GM18858 (cell line): Measurements from ENCODE around the gene APOO.
A peak's percentile ranks its signal among the peaks of the same experiment; 100 is the strongest.

Experiments used
- ATAC-seq: cut with Tn5 transposase; IDR thresholded peaks from one replicate; pipeline ENCODE4 v1.9.1; 2021; ENCODE audit not compliant: unreplicated experiment

APOO gene

DNA sequence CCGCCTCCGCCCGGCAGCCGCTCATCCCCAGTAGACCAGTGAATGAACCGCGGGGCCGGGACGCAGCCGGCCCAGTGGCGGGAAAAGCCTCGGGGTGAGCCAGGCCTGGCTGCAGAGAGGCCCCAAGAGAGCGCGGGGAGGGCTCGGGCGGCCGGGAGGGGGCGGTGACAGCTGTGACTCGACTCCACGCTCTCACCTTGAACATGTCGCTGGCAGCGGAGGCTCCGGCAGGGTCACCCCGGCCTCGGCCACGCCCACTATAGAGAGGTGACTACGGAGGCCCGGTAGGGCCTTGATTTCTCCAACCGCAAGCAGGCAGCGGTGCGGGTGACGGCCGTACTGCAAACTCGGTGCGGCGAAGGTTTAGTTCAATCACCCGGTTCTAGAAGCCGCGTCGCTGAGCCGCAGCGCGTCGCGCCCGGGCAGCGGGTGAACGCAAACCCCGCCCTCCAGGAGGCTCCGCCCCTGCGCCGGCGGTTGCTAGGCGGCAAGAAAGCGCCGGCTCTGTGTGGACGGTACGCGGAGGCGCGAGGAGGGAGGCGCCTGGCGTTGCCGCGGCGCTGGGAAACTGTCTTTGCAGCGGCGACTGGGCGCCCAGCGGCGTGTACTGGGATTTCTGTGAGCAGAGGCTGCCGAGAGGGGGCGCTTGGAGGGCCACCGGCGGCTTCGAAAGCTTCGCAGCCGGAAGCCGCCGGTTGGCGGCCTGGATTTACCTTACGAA is at the start of gene APOO, which contains the start of gene CXorf58:
Gene APOO (minus strand): TSS at position 441 of the 721 bp plus-strand sequence. CDS start 236 bp downstream, at position 205.
Gene CXorf58 (plus strand): TSS at position 509 of the 721 bp plus-strand sequence. CDS start 2,297 bp downstream, outside the sequence.
- peak; percentile 89 for ATAC-seq

DNA sequence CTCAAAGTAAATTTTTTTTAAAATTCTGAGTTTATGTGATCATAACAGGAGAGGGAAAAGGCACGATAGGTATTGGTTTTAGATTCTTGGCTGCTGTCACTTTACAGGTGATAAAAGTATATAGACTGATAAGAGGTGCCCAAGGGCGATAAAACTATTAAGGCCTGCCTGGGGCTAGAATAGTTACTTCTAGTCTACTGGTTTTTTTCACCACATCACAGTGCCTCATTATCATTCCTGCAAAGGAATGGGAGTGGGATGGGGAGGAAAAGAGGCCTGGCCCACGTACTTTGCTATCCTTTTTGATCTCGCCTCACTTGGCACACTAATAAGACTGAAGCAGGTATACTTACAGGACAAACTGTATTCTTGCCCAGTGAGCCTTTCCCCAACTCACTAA is 46.7 kb upstream of the APOO start:
- ATAC-seq, result no peak

DNA sequence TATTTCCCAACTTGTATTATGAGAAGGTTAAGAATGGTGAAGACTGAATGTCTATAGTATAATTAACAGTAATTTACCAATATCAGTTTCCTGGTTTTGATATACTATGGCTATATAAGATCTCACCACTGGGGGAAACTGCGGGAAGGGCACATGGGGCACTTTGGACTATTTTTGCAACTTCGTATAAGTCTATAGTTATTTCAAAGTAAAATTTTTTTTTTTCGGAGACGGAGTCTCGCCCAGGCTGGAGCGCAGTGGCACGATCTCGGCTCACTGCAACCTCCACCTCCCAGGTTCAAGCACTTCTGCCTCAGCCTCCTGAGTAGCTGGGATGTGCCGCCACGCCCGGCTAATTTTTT is 46.2 kb upstream of the APOO start:
- no peak for ATAC-seq

DNA sequence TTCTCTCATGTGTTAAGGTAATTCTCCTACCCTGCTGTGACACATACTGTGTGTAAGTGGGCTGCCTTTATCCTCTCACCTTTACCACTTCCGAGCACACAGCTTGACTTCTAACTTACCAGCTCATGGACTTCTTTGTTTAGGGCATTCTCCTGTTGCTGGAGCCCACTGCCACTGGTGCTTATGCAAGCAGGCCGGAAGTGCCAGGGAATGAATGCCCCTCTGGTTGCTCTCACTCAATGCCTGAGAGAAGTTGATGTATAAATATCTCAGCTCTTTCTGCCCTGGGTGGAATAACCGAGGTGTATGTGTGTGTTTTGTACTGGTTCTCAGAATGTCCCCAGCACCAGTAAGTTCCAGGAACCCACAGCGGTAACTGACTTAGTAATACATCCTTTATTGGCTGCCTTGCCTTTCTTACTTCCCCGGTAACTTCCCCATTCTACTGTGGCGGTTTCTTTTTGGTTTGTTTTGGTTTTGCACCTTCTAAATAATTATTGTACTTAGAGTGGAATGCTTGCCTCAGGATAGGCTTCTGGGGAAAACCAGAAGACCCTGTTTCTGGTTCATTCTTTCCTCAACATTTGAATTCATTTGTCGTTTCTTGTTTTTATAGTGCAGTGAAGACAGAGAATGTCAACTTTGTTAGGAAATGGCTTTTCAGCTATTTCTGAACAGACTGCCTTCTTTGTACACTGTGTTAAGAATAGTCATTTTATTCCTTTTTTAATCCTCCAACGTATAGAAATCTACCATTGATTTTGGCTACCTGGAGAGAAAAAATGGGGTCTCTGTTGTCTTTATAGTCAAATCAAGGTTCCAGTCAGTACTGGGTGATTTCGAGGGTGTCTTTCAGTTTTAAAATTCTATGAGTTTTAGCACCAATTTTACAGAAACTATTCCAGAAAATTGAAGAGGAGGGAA is 45.5 kb upstream of the APOO start:
- ATAC-seq, result peak; percentile 85

DNA sequence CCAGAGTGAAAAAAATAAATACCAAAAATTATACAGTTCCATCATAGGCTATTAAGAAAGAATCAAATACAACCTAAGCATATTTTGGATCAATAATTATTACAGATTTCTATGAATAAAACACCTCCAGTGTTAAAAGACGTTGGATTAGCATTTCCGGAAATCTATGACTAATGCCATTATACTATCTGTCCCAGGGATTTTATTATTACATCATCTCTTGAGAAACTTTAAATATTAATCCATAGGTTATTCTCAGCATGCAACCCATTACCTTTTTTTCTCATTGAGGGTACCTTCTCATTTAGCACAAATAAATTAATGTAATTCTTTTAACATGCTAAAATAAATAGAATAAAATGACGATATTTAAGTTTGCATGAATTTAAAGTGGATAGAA is 44.7 kb upstream of the APOO start:
- no peak for ATAC-seq

DNA sequence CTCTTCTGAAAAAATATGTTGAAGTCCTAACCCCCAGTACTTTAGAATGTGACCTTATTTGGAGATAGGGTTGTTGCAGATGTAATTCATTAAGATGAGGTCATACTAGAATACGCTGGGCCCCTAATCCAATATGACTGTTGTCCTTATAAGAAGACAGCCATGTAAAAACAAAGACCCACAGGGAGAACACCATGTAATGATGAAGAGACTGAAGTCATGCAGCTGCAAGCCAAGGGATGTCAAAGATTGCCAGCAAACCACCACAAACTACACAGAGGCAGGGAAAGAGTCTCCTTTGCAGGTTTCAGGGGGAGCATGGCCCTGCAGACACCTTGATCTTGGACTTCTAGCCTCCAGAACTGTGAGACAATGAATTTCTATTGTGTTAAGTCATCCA is 37.5 kb upstream of the APOO start:
- ATAC-seq, result no peak

DNA sequence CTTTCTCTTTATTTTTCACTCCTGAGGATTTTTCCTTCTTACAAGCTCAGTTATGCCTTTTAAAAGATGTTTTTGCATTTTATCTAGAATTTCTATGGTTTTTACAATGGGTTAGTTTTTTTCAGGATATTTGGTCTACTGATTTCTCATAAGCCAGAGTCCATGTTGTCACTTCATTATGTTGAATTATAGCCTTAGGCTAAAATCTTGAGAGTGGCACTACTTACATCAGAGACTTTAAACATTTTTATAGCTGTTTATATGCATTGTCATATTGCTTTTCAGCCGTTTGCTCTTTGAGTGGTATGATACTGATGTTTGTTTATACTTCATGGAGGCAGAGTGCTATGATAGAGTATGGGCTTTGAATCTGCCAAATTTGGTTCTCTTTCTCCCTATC is 36.5 kb upstream of the APOO start:
- ATAC-seq, result no peak

DNA sequence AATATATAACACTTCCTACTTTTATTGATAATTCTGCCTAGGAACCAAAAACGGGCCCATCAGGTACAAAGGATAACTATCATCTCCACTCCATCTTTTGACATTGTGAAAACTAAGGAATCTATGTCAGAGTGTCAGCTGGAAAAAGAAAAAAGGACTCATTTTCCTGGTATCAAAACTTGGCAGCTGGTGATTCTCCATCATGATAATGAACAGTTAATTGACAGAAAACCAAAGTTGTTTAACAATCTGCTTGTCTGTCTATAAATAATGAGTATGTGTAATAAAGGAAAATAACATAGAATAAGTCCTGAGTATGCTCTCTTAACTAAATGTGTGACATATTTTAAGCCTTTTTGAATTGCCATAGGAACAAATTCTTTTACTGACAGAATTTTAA is 31.5 kb upstream of the APOO start:
- no peak for ATAC-seq

DNA sequence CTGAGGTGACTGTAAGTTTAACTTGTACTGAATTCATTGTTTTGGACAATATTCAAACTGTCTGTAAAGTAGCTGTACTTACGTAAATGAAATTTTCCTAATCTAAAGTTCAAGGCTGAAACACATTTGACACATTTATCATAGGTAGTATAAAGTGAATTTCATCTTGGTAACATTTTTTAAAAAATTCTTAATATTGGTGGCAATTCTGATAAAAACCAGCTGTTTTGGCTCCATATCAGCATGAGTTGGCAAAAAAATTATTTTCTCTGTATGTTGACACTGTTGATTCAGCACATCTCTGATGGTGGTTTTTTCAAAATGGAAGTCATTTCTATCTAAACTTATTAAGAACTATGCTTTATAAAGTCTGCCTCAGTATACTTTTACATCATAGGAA is 31.0 kb upstream of the APOO start:
- no peak for ATAC-seq

DNA sequence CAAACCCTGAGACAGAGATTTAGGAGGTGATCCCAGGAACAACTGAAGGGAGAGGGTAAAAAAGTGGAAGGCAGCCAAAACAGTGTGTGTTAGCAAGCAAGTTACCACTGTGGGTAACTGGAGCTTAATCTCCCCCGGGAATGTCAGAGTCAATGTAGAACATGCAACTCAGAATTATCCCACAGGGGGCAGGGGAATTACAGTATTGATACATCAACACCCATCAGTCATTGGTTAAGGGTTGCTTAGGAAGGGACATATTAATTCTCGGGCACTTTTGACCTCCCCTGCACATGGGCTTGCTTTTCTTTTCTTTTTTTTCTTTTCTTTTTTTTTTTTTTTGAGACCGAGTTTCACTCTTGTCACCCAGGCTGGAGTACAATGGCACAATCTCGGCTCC is 29.4 kb upstream of the APOO start:
- ATAC-seq, result no peak

DNA sequence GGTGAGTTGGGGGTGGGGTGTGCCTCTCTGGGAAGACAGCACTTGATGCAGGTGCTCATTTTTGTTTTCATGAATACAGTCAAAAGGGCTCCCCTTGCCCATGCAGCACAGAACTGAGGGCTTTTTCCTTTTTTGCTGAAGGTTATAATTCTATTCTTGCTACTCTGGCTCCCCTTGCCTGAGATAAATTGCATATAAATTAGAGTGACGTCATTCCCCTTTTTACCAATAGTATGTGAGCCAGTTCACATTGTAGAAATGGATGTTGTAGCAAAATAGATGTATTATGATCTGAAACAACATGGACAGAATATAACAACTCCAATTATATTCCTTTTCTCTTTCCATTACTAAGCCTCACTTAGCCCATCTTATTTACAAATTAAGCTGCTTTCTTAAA is 28.4 kb upstream of the APOO start:
- no peak for ATAC-seq

DNA sequence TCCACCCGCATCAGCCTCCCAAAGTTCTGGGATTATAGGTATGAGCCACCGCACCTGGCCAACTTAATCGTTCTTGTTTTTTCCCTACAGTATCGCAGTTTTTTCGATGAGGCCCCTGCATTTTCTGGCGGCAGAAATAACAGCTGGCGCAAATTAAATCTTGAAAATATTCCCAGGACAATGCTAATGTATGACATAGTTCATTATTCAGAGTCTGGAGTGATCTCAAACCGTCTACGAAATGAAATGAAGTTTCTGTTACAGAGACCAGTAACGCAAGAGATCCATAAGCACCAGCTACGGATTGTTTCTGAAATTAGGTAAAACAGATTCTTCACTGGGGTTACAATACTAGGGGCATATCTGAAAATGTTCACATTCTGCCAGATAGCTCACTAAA is 27.4 kb upstream of the APOO start:
- ATAC-seq, result no peak

DNA sequence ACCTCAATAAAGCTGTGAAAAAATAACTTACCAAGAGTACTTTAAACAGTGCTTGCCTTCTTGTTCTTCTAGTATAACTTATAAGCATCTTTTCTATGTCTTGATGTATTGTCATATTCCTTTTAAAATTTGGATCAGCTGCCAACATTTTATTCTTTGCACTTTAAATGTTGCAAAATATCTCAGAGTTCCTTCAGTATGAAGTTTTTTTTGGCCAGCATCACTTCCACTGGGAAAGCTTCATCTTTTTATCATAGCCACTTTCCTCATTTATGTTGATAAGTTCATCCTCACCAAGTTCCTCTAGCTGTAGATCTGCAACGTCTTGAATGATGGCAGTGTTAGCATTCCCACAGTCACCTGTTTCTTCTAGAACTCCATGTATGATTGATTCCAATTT is 24.3 kb upstream of the APOO start:
- ATAC-seq, result no peak

DNA sequence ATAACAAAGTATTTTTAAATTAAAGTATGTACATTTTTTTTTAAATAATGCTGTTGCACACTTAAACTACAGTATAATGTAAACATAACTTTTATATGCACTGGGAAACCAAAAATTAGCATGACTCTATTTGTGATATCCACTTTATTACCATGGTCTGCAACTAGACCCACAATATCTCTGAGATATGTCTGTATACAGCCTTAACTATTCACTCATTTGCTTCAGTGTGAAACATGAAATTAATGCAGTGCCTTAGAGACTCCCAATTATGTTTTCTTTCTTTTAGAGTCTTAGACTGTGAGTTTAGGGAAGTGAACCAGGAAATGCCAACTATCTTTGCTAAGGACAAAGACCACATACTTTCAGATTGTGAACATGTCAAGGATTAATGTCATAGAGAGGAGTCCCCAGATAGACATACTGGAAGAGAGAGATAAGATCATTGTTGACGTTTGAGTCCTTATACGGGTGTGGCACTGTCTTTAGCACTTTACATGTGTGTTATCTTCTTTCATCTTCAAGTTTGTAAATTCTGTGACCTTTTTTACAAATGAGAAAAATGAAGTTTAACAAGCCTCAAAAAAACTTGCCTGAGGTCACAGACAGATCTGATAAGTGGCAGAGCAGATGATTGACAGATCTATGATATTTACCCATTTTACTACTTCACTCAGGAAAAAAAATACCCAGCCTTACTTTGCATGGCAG is 23.3 kb upstream of the APOO start:
- no peak for ATAC-seq

DNA sequence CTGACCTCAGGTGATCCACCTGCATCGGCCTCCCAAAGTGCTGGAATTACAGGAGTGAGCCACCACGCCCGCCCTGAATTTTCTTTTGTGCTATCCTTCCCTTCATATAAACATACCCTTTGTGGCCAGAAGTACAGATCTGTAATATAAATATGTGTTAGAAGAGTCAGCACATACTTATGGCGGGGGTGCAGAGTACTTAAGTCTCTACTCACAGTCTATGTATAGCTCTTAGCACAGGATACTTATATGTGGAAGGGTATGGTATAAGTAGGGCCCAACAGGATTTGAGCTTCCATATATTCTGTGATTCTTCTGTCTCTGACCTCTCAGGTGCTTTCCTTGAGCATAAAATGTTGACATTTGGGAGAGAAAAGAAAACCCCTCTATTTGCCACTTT is 18.3 kb upstream of the APOO start:
- no peak for ATAC-seq

DNA sequence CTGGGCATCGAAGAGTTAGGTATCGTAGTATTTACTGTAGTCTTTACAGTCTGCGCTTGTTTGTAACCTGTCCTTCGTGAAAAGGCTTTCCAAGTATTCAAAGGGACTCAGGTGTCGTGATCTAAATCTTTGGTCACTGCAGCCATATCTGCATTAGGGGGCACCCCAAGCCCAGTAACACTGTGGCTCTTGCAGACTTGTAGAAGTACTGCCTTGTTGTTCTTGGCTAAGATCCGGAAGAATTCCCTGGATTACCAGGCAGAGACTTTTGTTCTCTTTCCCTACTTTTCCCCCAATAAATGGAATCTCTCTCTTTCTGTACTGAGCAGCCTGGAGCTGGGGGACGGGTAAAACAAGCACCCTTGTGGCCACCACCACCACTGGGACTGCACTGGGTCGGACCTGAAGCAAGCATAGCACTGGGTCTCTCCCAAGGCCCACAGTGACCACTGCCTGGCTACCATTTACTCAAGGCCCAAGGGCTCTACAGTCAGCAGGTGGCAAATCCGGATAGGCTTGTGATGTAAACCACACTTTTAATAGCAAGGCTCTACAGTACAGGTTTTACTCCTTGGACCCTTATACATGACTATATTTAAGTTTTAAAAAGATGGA is 12.1 kb upstream of the APOO start:
- no peak for ATAC-seq

DNA sequence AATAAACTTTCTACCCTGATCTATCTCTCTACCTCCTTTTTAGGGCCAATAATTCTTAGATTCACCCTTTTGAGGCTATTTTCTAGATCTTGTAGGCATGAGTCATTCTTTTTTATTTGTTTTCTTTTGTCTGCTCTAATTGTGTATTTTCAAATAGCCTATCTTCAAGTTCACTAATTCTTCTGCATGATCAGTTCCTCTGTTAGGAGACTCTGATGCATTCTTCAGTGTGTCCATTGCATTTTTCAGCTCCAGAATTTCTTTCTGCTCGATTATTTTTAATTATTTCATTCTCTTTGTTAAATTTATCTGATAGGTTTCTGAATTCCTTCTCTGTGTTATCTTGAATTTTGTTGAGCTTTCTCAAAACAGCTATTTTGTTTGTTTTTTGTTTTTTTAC is 11.4 kb upstream of the APOO start:
- no peak for ATAC-seq

DNA sequence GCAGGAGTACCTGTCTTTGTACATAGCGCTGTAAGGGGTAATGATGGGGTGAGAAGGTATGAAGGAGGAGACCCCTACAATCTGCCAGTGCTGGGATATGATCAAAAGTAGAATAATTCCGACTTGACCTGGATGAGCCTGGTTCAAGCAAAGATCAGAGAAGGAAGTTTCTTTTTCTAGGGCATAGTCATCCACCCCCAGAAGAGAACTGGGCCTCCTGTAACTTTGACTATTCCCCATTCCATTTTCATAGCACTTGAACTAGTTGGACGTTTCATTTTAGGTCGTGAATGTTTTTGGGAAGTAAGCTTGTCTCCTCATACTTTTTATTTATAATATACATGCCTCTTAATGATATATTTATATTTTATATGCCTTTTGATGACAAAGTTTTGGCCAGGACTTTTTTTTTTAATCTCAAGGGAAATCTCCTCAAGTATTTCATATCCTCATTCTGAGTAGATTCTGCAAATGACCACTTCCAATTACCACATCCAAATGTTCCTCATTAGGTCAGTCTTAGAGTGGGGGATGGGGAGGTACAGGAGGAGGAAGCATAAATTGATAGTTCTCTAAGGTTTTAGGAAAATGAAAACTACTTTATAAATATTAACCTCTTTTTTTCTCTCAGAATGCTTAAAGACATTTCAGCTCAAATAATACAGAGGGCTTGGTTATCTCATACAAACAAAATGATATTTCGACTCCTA is 3.5 kb upstream of the APOO start:
- ATAC-seq, result no peak

DNA sequence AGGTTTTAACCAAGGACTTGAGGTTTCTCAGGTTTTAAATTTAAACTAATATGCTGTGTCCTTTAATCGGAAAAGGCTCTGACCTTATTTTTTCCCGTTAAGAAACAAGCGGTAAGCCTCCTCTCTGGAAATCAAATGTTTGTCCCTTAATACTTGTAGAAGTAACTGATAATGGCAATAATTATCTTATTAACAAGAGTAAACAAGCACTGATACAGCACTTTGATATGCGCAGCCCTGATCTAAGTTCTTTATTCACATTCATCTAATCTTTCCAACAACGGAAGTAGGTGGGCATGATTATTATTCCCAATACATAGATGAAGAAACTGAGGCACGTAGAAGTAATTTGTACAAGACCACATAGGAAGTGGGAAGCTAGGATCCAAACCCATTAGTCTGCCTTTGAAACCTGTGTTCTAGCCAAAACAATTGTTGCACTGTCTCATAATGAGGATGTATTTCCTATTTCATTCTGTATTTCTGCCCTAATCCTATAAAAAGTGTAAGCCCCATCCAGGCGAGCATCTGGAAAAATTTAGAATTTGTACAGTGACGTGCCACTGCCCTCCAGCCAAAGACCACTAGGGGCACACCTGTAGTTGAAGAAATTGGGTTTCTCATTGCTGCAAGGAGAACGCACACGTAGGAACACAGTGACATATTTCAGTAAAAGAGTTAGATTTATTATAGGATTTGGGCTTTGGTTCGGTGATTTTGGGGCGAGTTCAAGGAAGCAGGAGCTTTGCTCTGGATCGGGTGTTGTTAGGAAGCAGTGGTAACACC is 674 bp upstream of the APOO start:
- no peak for ATAC-seq

DNA sequence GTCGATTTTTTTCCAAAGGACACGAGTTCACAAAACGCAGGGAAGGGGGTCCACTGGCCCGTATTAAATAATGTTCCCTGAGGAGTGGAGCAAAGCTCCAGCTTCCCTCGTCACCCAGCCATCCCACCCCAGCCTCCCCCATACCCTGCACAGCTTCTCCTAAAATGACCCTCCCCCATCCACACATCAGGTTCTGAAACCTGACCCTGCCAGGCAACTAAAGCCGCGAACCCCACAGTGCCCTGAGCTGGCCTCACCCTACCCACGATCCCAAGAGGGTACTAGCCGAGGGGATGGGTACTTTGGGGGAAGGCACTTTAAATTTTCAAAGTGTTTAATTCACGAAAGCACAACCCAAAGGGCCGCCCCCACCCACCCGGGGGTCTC is 634 bp downstream of the APOO start:
- ATAC-seq, result no peak
